SIG-M5 treated with dmso at 0.1 percent for 504 hours (cell line): Measurements from ENCODE around the gene OPCML.

Experiments
- DNase-seq: peaks from one replicate; lab custom pipeline; 2025; ENCODE audit not compliant: unreplicated experiment; lab: John Stamatoyannopoulos, UW

The OPCML gene

GRCh38 chr11:132993991-132994502, 538.3 kb downstream of the OPCML start:
- DNase-seq: no peak

- no peak for DNase-seq
These were observed 539.3 kb downstream of the OPCML start for GRCh38 chr11:132992838-132993631.

- DNase-seq: no peak
These were observed 543.9 kb downstream of the OPCML start for GRCh38 chr11:132988411-132988810.

- DNase-seq: no peak
These were observed 544.4 kb downstream of the OPCML start for GRCh38 chr11:132987936-132988335.

GRCh38 chr11:132983641-132983978, 548.7 kb downstream of the OPCML start:
- DNase-seq: no peak

GRCh38 chr11:132982772-132983640, 549.3 kb downstream of the OPCML start:
- no peak for DNase-seq

- no peak for DNase-seq
These were observed 551.0 kb downstream of the OPCML start for GRCh38 chr11:132981131-132981956.

GRCh38 chr11:132980670-132981069, 551.6 kb downstream of the OPCML start:
- no peak for DNase-seq

- no peak for DNase-seq
These were observed 554.6 kb downstream of the OPCML start for GRCh38 chr11:132977746-132978145.

- no peak for DNase-seq
These were observed 555.1 kb downstream of the OPCML start for GRCh38 chr11:132977241-132977640.

GRCh38 chr11:132976115-132976514, 556.2 kb downstream of the OPCML start:
- no peak for DNase-seq

GRCh38 chr11:132973686-132974085, 558.6 kb downstream of the OPCML start:
- no peak for DNase-seq

- no peak for DNase-seq
These were observed 559.7 kb downstream of the OPCML start for GRCh38 chr11:132972565-132972964.

GRCh38 chr11:132971351-132971750, 561.0 kb downstream of the OPCML start:
- no peak for DNase-seq

GRCh38 chr11:132969892-132970291, 562.4 kb downstream of the OPCML start:
- DNase-seq: no peak

- no peak for DNase-seq
These were observed 570.3 kb downstream of the OPCML start for GRCh38 chr11:132962041-132962440.

GRCh38 chr11:132961453-132961852, 570.8 kb downstream of the OPCML start:
- DNase-seq: no peak

GRCh38 chr11:132960273-132961078, 571.8 kb downstream of the OPCML start:
- DNase-seq: no peak

- DNase-seq: no peak
These were observed 572.6 kb downstream of the OPCML start for GRCh38 chr11:132959693-132960092.

- DNase-seq: no peak
These were observed 574.4 kb downstream of the OPCML start for GRCh38 chr11:132957881-132958280.
